22Rv1 (cell line): Measurements from ENCODE around the gene SMIM15.
"Not testable (repeated sequence)": the region's sequence is repeated elsewhere in the genome, so short reads cannot be mapped to it uniquely, and the experiment has no call there.

ENCODE experiments used
- H3K27ac ChIP-seq: fragments of 450-650 bp; 2 replicates; pipeline ENCODE4 v1.5.1; 2017
- ZFX ChIP-seq: fragments of 450-650 bp; IDR thresholded peaks from 2 replicates; pipeline ENCODE4 v1.6.1; 2017; ENCODE audit warnings: antibody characterized with exemption, borderline replicate concordance
- TF ChIP-seq, protein P1 (sequence below): fragments of 450-650 bp; IDR thresholded peaks from 2 replicates; pipeline ENCODE4 v1.5.1; 2017; ENCODE audit warnings: mild to moderate bottlenecking

The SMIM15 gene, protein sequence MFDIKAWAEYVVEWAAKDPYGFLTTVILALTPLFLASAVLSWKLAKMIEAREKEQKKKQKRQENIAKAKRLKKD

DNA sequence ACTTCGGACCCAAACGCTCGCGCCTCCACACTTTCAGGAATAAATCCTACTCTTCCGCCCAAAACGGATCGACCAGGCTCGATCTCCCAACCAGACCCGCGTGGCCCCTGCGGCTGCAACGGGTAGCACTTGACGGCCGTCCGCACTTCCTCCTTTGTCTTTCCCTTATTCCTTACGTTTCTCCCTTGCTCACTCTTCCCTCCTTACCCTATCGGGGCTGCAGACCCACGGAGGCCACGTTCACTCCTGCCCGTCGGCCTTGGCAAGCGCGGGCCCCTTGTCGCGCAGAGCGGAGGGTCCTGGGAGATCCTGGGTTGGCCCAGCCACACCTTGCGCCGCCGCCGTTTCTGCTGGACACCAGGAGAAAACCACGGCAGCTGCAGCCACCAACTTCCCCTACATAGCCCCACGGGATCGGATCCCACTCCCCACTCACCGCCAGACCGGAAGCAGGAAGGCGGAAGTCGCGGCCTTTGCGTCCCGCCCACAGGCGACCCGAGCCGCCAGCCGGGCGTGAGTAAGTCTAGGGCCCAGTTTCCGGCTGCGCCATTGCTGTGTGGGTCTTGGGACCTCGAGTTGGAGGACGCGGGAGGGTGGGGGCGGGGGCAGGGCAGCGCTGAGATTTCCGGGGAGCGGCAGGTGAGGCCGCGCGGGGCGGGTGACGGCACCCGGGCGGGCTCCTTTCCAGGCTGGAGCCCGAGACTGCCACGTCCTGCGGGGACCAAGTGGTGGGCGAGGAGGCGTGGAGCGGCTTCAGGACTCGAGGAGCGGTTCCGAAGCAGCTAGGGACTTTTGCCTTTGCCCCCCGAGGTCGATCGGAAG lies at the start of gene SMIM15:
TSS of gene SMIM15 (minus strand) at position 459 of the 822 bp plus-strand sequence. CDS start 2,297 bp downstream, outside the sequence.
- peak within 1 kb of the TSS; percentile 93 for H3K27ac ChIP-seq
- TF ChIP-seq, protein P1, sequence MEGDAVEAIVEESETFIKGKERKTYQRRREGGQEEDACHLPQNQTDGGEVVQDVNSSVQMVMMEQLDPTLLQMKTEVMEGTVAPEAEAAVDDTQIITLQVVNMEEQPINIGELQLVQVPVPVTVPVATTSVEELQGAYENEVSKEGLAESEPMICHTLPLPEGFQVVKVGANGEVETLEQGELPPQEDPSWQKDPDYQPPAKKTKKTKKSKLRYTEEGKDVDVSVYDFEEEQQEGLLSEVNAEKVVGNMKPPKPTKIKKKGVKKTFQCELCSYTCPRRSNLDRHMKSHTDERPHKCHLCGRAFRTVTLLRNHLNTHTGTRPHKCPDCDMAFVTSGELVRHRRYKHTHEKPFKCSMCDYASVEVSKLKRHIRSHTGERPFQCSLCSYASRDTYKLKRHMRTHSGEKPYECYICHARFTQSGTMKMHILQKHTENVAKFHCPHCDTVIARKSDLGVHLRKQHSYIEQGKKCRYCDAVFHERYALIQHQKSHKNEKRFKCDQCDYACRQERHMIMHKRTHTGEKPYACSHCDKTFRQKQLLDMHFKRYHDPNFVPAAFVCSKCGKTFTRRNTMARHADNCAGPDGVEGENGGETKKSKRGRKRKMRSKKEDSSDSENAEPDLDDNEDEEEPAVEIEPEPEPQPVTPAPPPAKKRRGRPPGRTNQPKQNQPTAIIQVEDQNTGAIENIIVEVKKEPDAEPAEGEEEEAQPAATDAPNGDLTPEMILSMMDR, result no peak
- TF ChIP-seq ZFX, result no peak

GRCh38 chr5:61207884-61208283 lies 45.6 kb upstream of the SMIM15 start:
- no peak overlapping the region for H3K27ac ChIP-seq
- TF ChIP-seq, protein P1, result no peak
- no peak for TF ChIP-seq ZFX

DNA sequence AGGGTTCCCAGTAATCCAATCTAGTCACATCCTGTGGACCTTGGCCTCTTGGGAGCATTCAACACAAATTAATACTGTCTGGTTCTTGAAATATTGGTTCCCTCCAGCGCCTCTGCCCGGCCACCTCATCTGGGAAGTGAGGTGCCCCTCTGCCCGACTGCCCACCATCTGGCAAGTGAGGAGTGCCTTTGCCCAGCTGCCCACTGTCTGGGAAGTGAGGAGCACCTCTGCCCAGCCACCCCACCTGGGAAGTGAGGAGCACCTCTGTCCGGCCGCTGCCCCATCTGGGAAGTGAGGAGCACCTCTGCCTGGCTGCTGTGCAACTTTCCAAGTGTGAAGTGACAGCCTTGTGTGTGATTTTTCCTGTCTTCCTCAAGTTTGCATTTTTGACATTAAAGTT lies 42.7 kb upstream of the SMIM15 start:
- TF ChIP-seq, protein P1, result no peak
- no peak for TF ChIP-seq ZFX
- H3K27ac ChIP-seq, result no peak overlapping the region

GRCh38 chr5:61202213-61202612 lies 39.9 kb upstream of the SMIM15 start:
- no peak overlapping the region for H3K27ac ChIP-seq
- TF ChIP-seq, protein P1, result no peak
- TF ChIP-seq ZFX, result no peak

- no peak for TF ChIP-seq ZFX
- TF ChIP-seq, protein P1, result no peak
- H3K27ac ChIP-seq, result no peak overlapping the region
Measured at GRCh38 chr5:61200582-61201155, 38.4 kb upstream of the SMIM15 start.

DNA sequence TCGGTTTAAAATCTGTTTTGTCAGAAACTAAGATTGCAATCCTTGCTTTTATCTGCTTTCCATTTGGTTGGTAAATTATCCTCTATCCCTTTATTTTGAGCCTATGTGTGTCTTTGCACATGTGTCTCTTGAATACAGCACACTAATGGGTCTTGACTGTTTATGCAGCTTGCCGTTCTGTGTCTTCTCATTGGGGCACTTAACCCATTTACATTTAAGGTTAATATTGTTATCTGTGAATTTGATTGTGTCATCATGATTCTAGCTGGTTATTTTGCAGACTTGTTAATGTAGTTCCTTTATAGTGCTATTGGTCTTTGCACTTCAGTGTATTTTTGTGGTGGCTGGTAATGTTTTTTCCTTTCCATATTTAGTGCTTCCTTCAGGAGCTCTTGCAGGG lies 36.3 kb upstream of the SMIM15 start:
- no peak overlapping the region for H3K27ac ChIP-seq
- TF ChIP-seq ZFX, result no peak
- TF ChIP-seq, protein P1, result no peak

DNA sequence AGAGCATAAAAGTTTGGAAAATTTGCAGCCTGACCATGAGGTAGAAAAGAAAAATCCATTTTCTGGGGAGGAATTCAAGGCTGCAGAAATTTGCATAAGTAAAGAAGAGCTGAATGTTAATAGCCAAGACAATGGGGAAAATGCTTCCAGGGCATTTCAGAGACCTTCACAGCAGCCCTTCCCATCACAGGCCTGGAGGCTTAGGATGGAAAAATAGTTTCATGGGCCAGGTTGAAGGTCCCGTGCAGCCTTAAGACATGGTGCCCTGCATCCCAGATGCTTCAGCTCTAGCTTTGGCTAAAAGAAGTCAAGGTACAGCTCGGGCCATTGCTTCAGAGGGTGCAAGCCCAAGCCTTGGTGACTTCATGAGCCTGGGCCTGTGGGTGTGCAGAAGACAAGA lies 25.6 kb upstream of the SMIM15 start:
- H3K27ac ChIP-seq, result not testable (repeated sequence)

- H3K27ac ChIP-seq, result not testable (repeated sequence)
Measured at GRCh38 chr5:61187352-61187751, 25.1 kb upstream of the SMIM15 start.
